GM19328 (cell line): ENCODE results near the gene STRIT1.

ENCODE experiments used
- ATAC-seq: cut with Tn5 transposase; IDR thresholded peaks from one replicate; pipeline ENCODE4 v1.9.1; 2021; ENCODE audit warnings: mild to moderate bottlenecking, moderate library complexity; ENCODE audit not compliant: unreplicated experiment

Gene STRIT1

DNA sequence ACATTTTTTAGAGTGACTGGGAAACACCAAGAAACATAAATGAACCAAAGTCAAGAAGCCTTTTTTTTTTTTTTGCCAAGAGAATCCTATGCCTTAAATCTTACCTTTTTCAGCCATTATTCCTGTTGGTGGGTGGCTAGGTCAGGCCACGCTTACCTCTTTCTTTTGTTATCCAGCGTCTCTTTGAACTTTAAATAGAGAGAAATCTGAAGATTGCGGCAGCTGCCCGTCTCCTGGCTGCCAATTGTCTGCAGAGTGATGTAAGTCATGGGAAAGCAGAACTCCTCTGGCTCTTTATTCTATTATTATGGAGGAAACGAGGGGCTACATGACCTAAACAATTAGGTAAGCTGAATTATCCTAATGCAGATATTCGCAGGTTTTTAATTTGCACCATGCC, at the start of gene STRIT1:
STRIT1 (minus strand) TSS at position 168 of the 400 bp plus-strand sequence.
- no peak for ATAC-seq

DNA sequence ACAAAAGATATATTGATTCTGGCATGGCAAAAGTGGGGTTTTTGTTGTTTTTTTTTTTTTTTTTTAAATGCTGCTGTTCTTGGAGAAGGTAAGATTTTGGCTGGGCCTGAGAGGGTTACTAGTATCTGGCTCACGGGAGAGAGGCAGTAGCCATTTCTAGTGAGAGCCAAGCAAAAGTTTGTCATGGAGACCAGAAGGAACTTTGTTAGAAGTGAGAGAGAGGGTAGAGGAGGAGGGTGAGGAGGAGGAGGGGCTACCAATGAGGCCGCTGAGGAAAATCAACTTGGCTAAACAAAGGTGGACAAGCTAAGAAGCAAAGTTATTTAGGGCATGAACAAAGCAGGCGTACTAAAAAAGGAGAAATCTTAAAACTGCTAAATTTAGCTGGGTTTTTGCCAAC, 48.9 kb upstream of the STRIT1 start:
- no peak for ATAC-seq

DNA sequence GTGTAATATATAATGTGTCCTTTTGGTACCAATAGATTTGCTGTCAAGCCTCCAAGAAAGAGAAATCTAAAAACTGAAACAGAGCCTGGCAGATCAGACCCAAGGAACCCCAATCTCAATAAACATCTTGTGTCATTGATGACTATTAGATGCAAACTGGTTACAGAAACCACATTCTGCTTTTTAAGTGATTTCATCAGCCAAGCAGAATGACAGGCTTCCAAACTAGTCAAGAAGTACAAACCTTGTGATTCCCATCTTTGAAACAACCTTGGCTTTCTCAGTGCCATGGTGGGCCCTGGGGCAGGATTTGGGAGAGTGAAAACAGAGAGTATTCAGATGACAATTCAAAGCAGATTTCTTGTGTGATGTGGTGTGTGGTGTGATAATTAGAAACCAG, 45.6 kb upstream of the STRIT1 start:
- no peak for ATAC-seq

- ATAC-seq = peak; percentile 26
Measured at GRCh38 chr3:155335724-155336354, 42.4 kb upstream of the STRIT1 start.

DNA sequence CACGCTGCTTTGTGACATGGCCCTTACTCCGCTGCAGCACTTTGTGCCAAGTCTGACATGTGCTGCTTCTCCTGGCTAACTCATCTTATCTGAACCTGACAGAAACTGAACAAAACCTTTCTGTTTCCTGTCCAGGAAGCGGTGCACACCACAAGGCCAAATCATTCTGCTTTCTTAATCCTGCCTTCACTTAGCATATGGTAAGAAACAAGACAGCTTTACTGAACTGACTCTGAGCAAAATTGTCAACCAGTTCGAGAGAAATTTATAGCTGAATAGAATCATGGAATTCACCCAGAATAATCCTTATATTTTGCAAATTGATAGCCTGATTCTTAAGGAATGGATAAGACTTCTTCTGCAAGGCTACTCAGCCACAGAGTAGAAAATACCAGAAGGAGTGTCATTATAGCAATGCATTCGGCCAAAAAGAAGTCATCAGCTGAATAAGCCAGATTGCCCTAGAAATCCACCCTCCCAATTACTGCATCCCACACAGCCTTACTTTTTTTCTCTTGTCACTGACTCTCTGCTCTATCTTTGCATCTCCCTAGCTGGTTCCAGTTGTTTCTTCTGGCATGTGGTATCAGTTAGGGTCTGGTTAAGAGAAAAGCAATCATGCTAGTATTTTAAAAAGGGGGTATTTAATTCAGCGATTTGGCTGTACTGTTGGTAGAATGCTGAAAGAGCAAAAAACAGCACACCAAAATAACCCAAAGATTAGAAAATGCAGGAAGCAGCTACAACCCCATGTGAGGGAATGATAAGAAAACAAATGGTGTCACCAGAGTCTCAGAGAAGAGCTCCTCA, 41.6 kb upstream of the STRIT1 start:
- peak; percentile 81 for ATAC-seq

GRCh38 chr3:155334215-155334913, 40.9 kb upstream of the STRIT1 start:
- ATAC-seq = no peak

GRCh38 chr3:155332716-155333115, 39.2 kb upstream of the STRIT1 start:
- no peak for ATAC-seq

- ATAC-seq = no peak
Measured at GRCh38 chr3:155331078-155331477, 37.6 kb upstream of the STRIT1 start.

DNA sequence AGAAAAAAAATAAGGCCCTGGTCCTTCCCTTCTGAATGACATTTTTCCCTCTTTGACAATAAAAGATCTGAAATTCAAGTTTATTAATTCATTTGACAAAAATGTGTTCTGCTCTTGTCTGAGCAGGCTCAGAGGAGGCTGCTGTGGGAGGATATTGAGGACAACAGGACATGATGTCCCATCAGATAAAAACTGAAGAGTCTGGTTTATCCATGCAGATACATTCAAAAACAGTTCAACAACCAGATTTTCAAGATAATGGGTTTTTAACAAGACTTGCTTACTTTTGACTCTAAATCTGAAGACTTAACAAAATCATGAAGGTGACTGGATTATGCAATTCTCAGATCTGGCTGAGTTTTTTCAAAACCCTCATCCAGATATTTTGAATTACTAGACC, 36.9 kb upstream of the STRIT1 start:
- no peak for ATAC-seq

GRCh38 chr3:155329513-155330048, 36.1 kb upstream of the STRIT1 start:
- no peak for ATAC-seq

DNA sequence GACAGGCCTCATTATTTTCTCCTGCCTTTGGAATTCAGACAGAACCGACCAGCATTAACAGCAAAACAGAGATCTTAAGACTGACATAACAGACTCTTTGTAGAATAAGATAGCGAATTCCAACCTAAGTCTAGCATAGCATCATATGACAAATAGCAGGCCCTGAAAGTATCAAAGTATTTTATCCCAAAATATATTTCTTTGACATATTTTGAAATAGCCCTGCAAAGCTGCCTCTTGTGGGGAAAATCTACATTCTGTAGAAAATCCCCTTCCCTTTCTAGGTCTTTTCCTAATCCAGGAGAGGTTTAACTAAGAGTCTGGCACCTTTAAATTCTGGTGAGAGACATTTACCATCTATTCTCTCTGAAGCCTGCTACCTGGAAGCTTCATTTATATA, 34.4 kb upstream of the STRIT1 start:
- no peak for ATAC-seq

- no peak for ATAC-seq
Measured at GRCh38 chr3:155327430-155327829, 33.9 kb upstream of the STRIT1 start.

GRCh38 chr3:155326901-155327300, 33.4 kb upstream of the STRIT1 start:
- no peak for ATAC-seq

- no peak for ATAC-seq
Measured at GRCh38 chr3:155326244-155326643, 32.8 kb upstream of the STRIT1 start.

DNA sequence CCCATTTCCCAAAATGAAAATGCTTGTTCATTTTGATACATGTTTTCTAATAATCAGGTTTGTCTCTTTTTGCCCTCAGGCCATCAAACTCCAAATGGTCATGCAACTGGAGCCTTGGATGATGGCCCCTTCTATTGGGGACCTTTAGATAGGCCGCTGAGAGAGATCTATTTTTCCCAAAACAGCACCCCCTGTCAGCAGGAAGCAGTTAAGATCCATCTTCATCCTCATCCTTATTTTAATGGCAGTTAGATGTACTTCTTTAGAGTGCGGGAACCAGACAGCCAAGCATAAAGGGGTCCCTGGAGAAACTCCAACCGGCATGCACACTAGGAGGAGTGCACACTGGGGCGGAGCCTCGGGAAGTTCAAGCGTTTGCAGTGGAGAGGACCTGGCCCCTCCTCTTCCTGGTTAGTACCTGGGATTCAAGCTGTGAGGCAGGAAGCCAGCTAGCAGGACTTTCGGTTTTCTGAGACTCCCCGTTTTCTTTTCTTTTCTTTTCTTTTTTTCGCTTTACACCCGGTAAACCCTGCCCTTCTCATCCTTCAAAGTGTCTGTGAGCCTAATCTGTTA, 31.9 kb upstream of the STRIT1 start:
- no peak for ATAC-seq

DNA sequence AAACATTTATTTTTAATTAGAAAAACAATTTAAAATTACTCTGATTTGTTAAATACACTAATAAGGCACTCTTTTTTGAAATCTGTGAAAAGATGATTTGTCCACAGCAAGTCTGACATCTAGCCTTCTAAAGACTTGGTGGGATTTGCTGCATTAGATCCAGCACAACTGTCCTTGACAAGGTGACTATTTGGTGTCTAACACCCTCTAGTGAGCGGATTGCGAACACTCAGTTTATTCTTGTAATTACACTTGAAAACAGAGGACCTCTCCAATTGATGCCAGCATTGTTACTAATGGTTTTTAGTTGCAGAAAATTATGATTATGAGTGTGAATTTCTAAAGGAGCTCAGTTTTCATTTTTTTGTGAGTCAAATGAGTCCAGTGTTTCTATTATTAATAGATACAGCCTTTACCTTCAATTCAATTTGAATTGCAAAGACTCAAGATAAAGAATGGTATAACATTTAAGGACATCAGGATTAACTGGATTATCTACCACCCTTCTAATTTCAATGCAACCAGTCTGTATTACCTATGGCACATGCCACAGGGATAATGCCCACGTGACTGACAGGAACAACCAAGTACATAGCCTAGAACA, 29.7 kb upstream of the STRIT1 start:
- ATAC-seq = peak; percentile 77

- no peak for ATAC-seq
Measured at GRCh38 chr3:155321418-155321817, 27.9 kb upstream of the STRIT1 start.

GRCh38 chr3:155320934-155321333, 27.5 kb upstream of the STRIT1 start:
- no peak for ATAC-seq

DNA sequence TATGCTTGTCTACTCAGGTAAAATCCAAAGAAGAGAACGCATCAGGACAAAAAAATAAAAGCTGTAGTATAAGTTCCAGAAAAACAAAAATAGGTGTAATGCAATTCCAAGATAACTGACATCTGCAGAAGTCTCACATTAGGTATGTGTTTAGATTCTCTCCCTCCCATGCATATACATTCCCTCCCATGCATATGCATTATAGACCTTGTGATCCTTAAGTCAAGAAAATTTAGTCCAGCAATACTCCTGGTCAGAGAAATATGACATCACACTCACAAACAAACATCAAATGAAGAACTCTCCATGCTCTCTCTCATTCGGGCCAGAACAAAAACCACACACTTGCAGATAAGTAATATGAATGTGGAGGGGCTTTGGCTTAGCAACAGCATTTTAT, 25.3 kb upstream of the STRIT1 start:
- ATAC-seq = no peak

GRCh38 chr3:155317211-155317610, 23.7 kb upstream of the STRIT1 start:
- no peak for ATAC-seq

DNA sequence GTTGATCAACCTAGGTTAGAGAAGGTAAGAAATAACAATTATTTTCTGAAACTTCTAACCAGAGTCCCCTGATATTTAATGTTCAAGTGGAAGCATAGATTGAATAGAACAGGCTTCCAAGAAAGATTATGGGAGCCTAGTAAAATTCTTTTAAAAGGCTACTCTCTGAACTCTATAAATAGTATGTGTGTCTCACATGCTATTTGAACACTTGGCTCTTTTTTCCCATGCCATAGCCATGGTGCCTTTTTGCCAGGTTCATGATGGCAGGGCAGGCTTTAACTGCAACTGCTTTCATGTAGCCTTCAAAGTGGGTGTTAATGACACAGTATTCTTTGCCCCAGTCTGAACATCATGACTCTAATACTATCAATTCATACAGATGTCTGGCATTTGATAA, 22.9 kb upstream of the STRIT1 start:
- ATAC-seq = no peak
